H1 (cell line): Measurements from ENCODE around the gene MMEL1. TPM values are rescaled to one million over a fixed set of nuclear protein-coding genes. Genes with fewer than 3 reads are reported as not detected.

Experiments
- CTCF ChIA-PET: fragments of 300-600 bp; sonication (Branson Sonifier 250); formaldehyde crosslinking; loops from one replicate; lab custom pipeline; 2021; ENCODE audit not compliant: partially characterized antibody; lab: Charles Lee
- POLR2A ChIA-PET: fragments of 300-600 bp; sonication (Branson Sonifier 250); formaldehyde crosslinking; loops from one replicate; lab custom pipeline; 2021; ENCODE audit warnings: inconsistent platforms; ENCODE audit not compliant: partially characterized antibody; lab: Charles Lee
- DNase-seq, 2 experiments: peaks; one replicate each; pipeline versions ENCODE4 v3.0.0 to v3.0.0-alpha.2; 2010 to 2022; ENCODE audit warnings: low spot score in 2 of 2, low read depth in 1 of 2, mixed read lengths in 1 of 2
- FAIRE-seq: peaks from 2 replicates; lab custom pipeline; 2011; peaks lifted over from hg19 to GRCh38; lab: Jason Lieb, UNC
- H2AFZ ChIP-seq: 2 replicates; pipeline ENCODE4 v1.8.1; 2012; ENCODE audit warnings: low read length, inconsistent platforms
- H2AK5ac ChIP-seq: 2 replicates; pipeline ENCODE4 v1.6.1; 2013; ENCODE audit warnings: low read depth, low read length
- H2BK120ac ChIP-seq: replicated peaks from 2 replicates; pipeline ENCODE3; 2013; ENCODE audit warnings: low read depth, low read length, inconsistent platforms
- H2BK12ac ChIP-seq: 2 replicates; pipeline ENCODE4 v1.6.1; 2013; ENCODE audit warnings: low read depth, low read length
- H2BK15ac ChIP-seq: 2 replicates; pipeline ENCODE4 v1.6.1; 2013; ENCODE audit warnings: low read length
- H2BK20ac ChIP-seq: 2 replicates; pipeline ENCODE4 v1.6.1; 2013; ENCODE audit warnings: low read length
- H2BK5ac ChIP-seq: 2 replicates; pipeline ENCODE4 v1.6.1; 2013; ENCODE audit warnings: low read depth, low read length
- H3K14ac ChIP-seq: 2 replicates; pipeline ENCODE4 v1.6.1; 2013; ENCODE audit warnings: inconsistent platforms; ENCODE audit not compliant: insufficient read length
- H3K18ac ChIP-seq: 2 replicates; pipeline ENCODE4 v1.6.1; 2013; ENCODE audit warnings: low read length; ENCODE audit errors: extremely low read depth
- H3K23ac ChIP-seq: 2 replicates; pipeline ENCODE4 v1.6.1; 2013; ENCODE audit warnings: inconsistent platforms; ENCODE audit not compliant: insufficient read length
- H3K23me2 ChIP-seq: 2 replicates; pipeline ENCODE4 v1.6.1; 2013; ENCODE audit warnings: low read depth, low read length
- H3K27ac ChIP-seq: 2 replicates; pipeline ENCODE4 v1.6.1; 2011; ENCODE audit warnings: low read depth, low read length, inconsistent platforms
- H3K27me3 ChIP-seq, 4 experiments: replicated peaks in 1 of 4; 1 replicate in 1 of 4; 2 replicates in 3 of 4; pipeline versions ENCODE4 v1.6.1 to v1.8.1; 2011 to 2013; ENCODE audit warnings: low read length in 3 of 4, mild to moderate bottlenecking in 3 of 4, inconsistent platforms in 2 of 4, mixed read lengths in 2 of 4, moderate library complexity in 1 of 4; ENCODE audit not compliant: control insufficient read depth in 3 of 4, insufficient read depth in 3 of 4; ENCODE audit errors: extremely low read depth in 1 of 4
- H3K36me3 ChIP-seq, 4 experiments: 2 replicates each; pipeline versions ENCODE4 v1.6.1 to v1.8.1; 2011 to 2013; ENCODE audit warnings: mild to moderate bottlenecking in 4 of 4, low read length in 3 of 4, moderate library complexity in 2 of 4, control low read depth in 1 of 4, inconsistent platforms in 1 of 4; ENCODE audit not compliant: insufficient read depth in 4 of 4, control insufficient read depth in 2 of 4
- H3K4ac ChIP-seq: replicated peaks from 2 replicates; pipeline ENCODE3; 2013; ENCODE audit warnings: low read length, low read depth, mixed read lengths, inconsistent platforms; ENCODE audit not compliant: insufficient read length
- H3K4me1 ChIP-seq, 4 experiments: replicated peaks in 1 of 4; 1 replicate in 1 of 4; 2 replicates in 3 of 4; pipeline versions ENCODE4 v1.6.1 to v1.8.1; 2011 to 2013; ENCODE audit warnings: low read length in 3 of 4, inconsistent platforms in 2 of 4, mixed read lengths in 1 of 4; ENCODE audit not compliant: insufficient read depth in 4 of 4, control insufficient read depth in 3 of 4
- H3K4me2 ChIP-seq, 2 experiments: 2 replicates each; pipeline versions ENCODE4 v1.6.1 to v1.8.1; 2011 to 2013; ENCODE audit warnings: low read depth in 2 of 2, low read length in 2 of 2, control low read depth in 1 of 2, inconsistent platforms in 1 of 2, mild to moderate bottlenecking in 1 of 2; ENCODE audit not compliant: insufficient read depth in 1 of 2
- H3K4me3 ChIP-seq, 4 experiments: fragments of 200-600, 300-600 bp in 1 of 4; sonication (generic), shearing (Covaris generic), sonication (Bioruptor Twin) in 1 of 4; 2 replicates each; pipeline versions ENCODE4 v1.5.1 to v1.8.1; 2011 to 2016; ENCODE audit warnings: low read length in 4 of 4, low read depth in 3 of 4, control low read depth in 2 of 4, inconsistent platforms in 2 of 4, mild to moderate bottlenecking in 2 of 4, mixed read lengths in 1 of 4, moderate library complexity in 1 of 4; ENCODE audit not compliant: insufficient read depth in 2 of 4; ENCODE audit errors: extremely low read depth in 1 of 4
- H3K56ac ChIP-seq: replicated peaks from 2 replicates; pipeline ENCODE3; 2013; ENCODE audit warnings: low read depth, mild to moderate bottlenecking, mixed read lengths, low read length, inconsistent platforms; ENCODE audit not compliant: insufficient read length
- H3K79me1 ChIP-seq: 2 replicates; pipeline ENCODE4 v1.6.1; 2013; ENCODE audit warnings: low read depth, low read length, control low read depth
- H3K79me2 ChIP-seq, 2 experiments: 2 replicates each; pipeline versions ENCODE4 v1.6.1 to v1.8.1; 2012 to 2013; ENCODE audit warnings: low read length in 2 of 2, mild to moderate bottlenecking in 2 of 2, inconsistent platforms in 1 of 2; ENCODE audit not compliant: insufficient read depth in 2 of 2, control insufficient read depth in 1 of 2
- H3K9ac ChIP-seq, 4 experiments: replicated peaks in 1 of 4; 1 replicate in 1 of 4; 2 replicates in 3 of 4; pipeline versions ENCODE4 v1.6.1 to v1.8.1; 2011 to 2013; ENCODE audit warnings: low read depth in 3 of 4, low read length in 3 of 4, control low read depth in 2 of 4, mild to moderate bottlenecking in 2 of 4, moderate library complexity in 2 of 4, inconsistent platforms in 1 of 4; ENCODE audit errors: extremely low read depth in 1 of 4
- H3K9me3 ChIP-seq, 2 experiments: 2 replicates each; pipeline versions ENCODE4 v1.6.1 to v1.8.1; 2012 to 2013; ENCODE audit warnings: mild to moderate bottlenecking in 2 of 2, moderate library complexity in 2 of 2, control low read depth in 1 of 2, inconsistent platforms in 1 of 2, low read depth in 1 of 2, low read length in 1 of 2, mixed read lengths in 1 of 2; ENCODE audit not compliant: insufficient read depth in 2 of 2
- H4K20me1 ChIP-seq, 2 experiments: replicated peaks in 1 of 2; 2 replicates each; pipeline versions ENCODE3 to v1.8.1; 2011 to 2013; ENCODE audit warnings: inconsistent platforms in 2 of 2, low read length in 2 of 2, mild to moderate bottlenecking in 1 of 2; ENCODE audit not compliant: insufficient read depth in 2 of 2, control insufficient read depth in 1 of 2
- H4K5ac ChIP-seq: 2 replicates; pipeline ENCODE4 v1.6.1; 2013; ENCODE audit warnings: low read length, low read depth, mixed read lengths, inconsistent platforms; ENCODE audit not compliant: insufficient read length
- H4K8ac ChIP-seq: 2 replicates; pipeline ENCODE4 v1.8.0; 2013; ENCODE audit warnings: mild to moderate bottlenecking, moderate library complexity, low read length, inconsistent platforms; ENCODE audit not compliant: insufficient read depth; ENCODE audit errors: extremely low read depth
- H4K91ac ChIP-seq: replicated peaks from 2 replicates; pipeline ENCODE3; 2013; ENCODE audit warnings: low read length, mixed read lengths, inconsistent platforms; ENCODE audit not compliant: insufficient read length
- ASH2L ChIP-seq: fragments of 200-600, 300-600 bp; sonication (generic); IDR thresholded peaks from one replicate; pipeline ENCODE4 v1.7.1; 2017; ENCODE audit warnings: low read length
- GTF2F1 ChIP-seq: IDR thresholded peaks from 2 replicates; pipeline ENCODE4 v1.6.1; 2012; ENCODE audit warnings: low read depth, low read length, improper control_type of control experiment, borderline replicate concordance
- NANOG ChIP-seq: IDR thresholded peaks from 2 replicates; pipeline ENCODE4 v1.6.1; 2011; ENCODE audit warnings: low read length, low read depth, mild to moderate bottlenecking, inconsistent platforms; ENCODE audit not compliant: insufficient read depth, poor library complexity, severe bottlenecking
- RAD21 ChIP-seq, 2 experiments: IDR thresholded peaks in 1 of 2; conservative IDR thresholded peaks in 1 of 2; 2 replicates each; pipeline ENCODE4 v1.6.1; 2011; ENCODE audit warnings: low read depth in 2 of 2, low read length in 2 of 2, improper control_type of control experiment in 1 of 2, inconsistent platforms in 1 of 2, mild to moderate bottlenecking in 1 of 2, moderate library complexity in 1 of 2
- WGBS, 2 experiments: shearing (Covaris generic) in 1 of 2; methylation state at CpG; one replicate each; pipeline versions ENCODE4 v1.1.6 to v1.1.7; 2013 to 2015; ENCODE audit warnings: low lambda C conversion rate in 2 of 2, mixed read lengths in 2 of 2, inconsistent platforms in 1 of 2, low coverage in 1 of 2, missing lambda C conversion rate in 1 of 2; ENCODE audit not compliant: insufficient replicate concordance in 2 of 2, insufficient coverage in 1 of 2, insufficient read length in 1 of 2; ENCODE audit errors: extremely low coverage in 1 of 2, missing lambda C conversion rate in 1 of 2; 5-methylcytosine and 5-hydroxymethylcytosine counted together
- polyA plus RNA-seq, 7 experiments: library from polyadenylated mRNA; depleted of rRNA in 3 of 7; stranded (reverse) in 5 of 7; unstranded in 2 of 7; fragments of >200 nt in 5 of 7; fragments of 200-250 nt in 2 of 7; gene quantifications; 1 replicate in 5 of 7; 2 replicates in 1 of 7; 4 replicates in 1 of 7; pipeline versions ENCODE4 v1.2.1 to v1.2.3, GENCODE V29; 2011 to 2013; ENCODE audit warnings: missing spikeins in 2 of 7, mixed read lengths in 2 of 7
- total RNA-seq: library from RNA; stranded (reverse); fragmentation: NEBNext Ultra II Directional; extraction: Animal tissue kit (Norgen Biotek cat#: 25700); gene quantifications from 2 replicates; pipeline ENCODE4 v1.2.1, GENCODE V29; 2021
- TF ChIP-seq, protein P1 (sequence below), 3 experiments: IDR thresholded peaks; 1 replicate in 2 of 3; 2 replicates in 1 of 3; pipeline versions ENCODE4 v1.5.1 to v1.6.1; 2011; ENCODE audit warnings: low read length in 3 of 3, mild to moderate bottlenecking in 3 of 3, inconsistent platforms in 2 of 3, low read depth in 1 of 3, moderate library complexity in 1 of 3; ENCODE audit not compliant: insufficient read depth in 1 of 3; ENCODE audit errors: control extremely low read depth in 1 of 3

Gene MMEL1
- total and polyA plus RNA-seq, 2 of the 8 experiments (the other 6 are each of a cell fraction or from before 2014, with no cell fraction given) = 0.91 to 1.7 TPM

DNA sequence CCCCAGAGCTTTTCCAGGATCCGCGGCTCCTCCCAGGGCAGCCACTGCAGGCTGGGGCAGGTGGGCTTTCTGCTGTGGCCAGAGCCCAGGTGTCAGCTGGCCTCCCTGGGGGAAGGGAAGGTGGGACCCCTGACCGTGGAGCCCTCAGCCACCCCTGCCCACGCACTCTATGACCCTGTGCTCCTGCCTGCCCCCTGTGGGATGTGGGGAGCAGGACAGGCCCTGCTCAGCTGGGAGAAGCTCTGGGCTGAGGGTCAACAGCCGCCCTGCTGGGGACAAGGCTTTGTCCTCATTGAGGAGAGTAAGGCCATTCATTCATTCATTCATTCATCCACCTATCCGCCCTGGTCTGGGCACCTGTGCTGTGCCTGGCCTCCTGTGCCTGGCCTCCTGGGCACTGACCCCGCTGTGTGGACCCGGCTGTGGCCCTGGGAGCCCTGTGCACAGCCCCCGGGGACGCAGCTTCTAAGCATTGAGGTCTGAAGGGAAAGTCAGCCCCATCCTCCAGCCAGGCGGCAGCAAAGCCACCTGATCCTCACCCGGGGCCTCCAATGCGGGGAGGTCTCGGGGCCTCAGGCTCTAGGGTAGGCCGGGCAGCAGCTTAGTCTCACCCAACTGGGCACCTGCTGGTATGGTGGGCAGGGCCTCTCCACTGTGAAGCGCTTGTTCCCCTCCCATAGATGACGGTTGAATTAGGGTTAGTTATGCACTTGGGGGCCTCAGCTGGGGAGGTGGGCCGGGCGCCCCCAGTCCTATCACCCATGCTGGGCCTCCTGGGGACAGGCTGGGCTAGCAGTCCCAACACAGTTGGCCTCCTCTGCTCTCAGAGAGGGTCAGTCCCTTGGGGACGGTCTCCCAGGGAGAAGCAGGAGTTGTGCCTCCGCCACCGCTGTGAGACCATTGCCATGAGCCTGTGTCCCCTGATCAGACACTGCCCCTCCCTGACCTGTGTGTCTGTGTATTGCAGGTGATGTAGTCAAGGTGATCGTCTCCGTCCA lies 70.6 kb downstream of the MMEL1 start:
- H3K23me2 ChIP-seq = no peaks in the 10 kb centered on the region
- TF ChIP-seq, protein P1, sequence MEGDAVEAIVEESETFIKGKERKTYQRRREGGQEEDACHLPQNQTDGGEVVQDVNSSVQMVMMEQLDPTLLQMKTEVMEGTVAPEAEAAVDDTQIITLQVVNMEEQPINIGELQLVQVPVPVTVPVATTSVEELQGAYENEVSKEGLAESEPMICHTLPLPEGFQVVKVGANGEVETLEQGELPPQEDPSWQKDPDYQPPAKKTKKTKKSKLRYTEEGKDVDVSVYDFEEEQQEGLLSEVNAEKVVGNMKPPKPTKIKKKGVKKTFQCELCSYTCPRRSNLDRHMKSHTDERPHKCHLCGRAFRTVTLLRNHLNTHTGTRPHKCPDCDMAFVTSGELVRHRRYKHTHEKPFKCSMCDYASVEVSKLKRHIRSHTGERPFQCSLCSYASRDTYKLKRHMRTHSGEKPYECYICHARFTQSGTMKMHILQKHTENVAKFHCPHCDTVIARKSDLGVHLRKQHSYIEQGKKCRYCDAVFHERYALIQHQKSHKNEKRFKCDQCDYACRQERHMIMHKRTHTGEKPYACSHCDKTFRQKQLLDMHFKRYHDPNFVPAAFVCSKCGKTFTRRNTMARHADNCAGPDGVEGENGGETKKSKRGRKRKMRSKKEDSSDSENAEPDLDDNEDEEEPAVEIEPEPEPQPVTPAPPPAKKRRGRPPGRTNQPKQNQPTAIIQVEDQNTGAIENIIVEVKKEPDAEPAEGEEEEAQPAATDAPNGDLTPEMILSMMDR (IDR thresholded peaks at IDR 0.05; ENCODE audit: control extremely low read depth in 1 of 3, insufficient read depth in 1 of 3, low read depth in 1 of 3, low read length in 3 of 3) = peak in 2 of 3 experiments; percentile 61 to 69; a peak in 3 of 4 replicates
- peak; percentile 25 to 56; a peak in 3 of 4 replicates for TF ChIP-seq RAD21 (IDR thresholded peaks at IDR 0.05 in 1 of 2, conservative IDR thresholded peaks at IDR 0.05 in 1 of 2; ENCODE audit: low read depth in 2 of 2, low read length in 2 of 2)
- TF ChIP-seq ASH2L = no peak
- no peak for TF ChIP-seq NANOG
- no peak for TF ChIP-seq GTF2F1
- TF ChIP-seq, all 59 proteins: peak for 2
- Histone ChIP-seq H2AK5ac (no peak overlapping the region), H3K79me2 (no peaks in the 10 kb centered on the region), H3K4me3 (no peak overlapping the region), H3K4ac (no peak overlapping the region), H2BK120ac (no peak overlapping the region), H3K27ac (no peak overlapping the region), H3K23ac (no peak overlapping the region), H3K27me3 (no peaks in the 10 kb centered on the region), H2AFZ (no peak overlapping the region), H3K4me1 (peaks cover 0 to 5% (median 0%) of the 10 kb centered on the region in 4 experiments; a peak in 1 of 7 replicates), H3K36me3 (no peaks in the 10 kb centered on the region), H2BK15ac (no peak overlapping the region), H3K56ac (no peak overlapping the region), H3K14ac (no peak overlapping the region), H3K18ac (no peak overlapping the region), H4K91ac (no peak overlapping the region), H2BK12ac (no peak overlapping the region), H4K8ac (no peak overlapping the region), H4K5ac (no peak overlapping the region), H3K9me3 (no peaks in the 10 kb centered on the region; a peak in 1 of 4 replicates), H3K9ac (no peak overlapping the region), H2BK5ac (no peak overlapping the region), H2BK20ac (no peak overlapping the region), H3K79me1 (no peaks in the 10 kb centered on the region), H4K20me1 (no peaks in the 10 kb centered on the region), H3K4me2 (no peak overlapping the region)
- ChIA-PET POLR2A (interaction anchor here (1.0 to 1.1 kb wide), 2 partner anchors 20 to 36 kb away, joined by 3 read pairs; partner anchors contain the start of gene PANK4), CTCF (interaction anchor here (0.6 to 3.4 kb wide), 39 partner anchors 10 to 881 kb away, joined by 3 to 33 read pairs (median 4); partner anchors contain the start of gene PANK4)
- no peak for FAIRE-seq
- DNase-seq = no peak
- WGBS, 2 experiments = 92% methylated on average over 22 of the region's 24 CpGs; no CpG with 5 or more reads in 1 of the 2 experiments
